Epithelial cell of prostate (primary cell): ENCODE data around the gene EPHA1.

Experiments used
- DNase-seq: peaks from one replicate; pipeline ENCODE4 v3.0.0-alpha.2; 2011; ENCODE audit warnings: low read depth, low spot score
- H3K27ac ChIP-seq: fragments of 450-650 bp; 2 replicates; pipeline ENCODE4 v1.5.1; 2017; ENCODE audit warnings: mild to moderate bottlenecking

The EPHA1 gene

GRCh38 chr7:143408686-143409561 is at the start of gene EPHA1:
EPHA1 (minus strand) TSS chr7:143408856; CDS start chr7:143408805, 51 bp downstream.
- H3K27ac ChIP-seq, result peak within 1 kb of the TSS; percentile 40
- DNase-seq, result peak; percentile 67

- H3K27ac ChIP-seq, result peak overlapping the region; percentile 51
- no peak for DNase-seq
These were observed 49.6 kb upstream of the EPHA1 start for GRCh38 chr7:143458263-143458662.

GRCh38 chr7:143456992-143457793 is 48.5 kb upstream of the EPHA1 start:
- no peak for DNase-seq
- H3K27ac ChIP-seq, result peak overlapping the region; percentile 51

- no peak overlapping the region for H3K27ac ChIP-seq
- no peak for DNase-seq
These were observed 47.3 kb upstream of the EPHA1 start for GRCh38 chr7:143455942-143456341.

DNA sequence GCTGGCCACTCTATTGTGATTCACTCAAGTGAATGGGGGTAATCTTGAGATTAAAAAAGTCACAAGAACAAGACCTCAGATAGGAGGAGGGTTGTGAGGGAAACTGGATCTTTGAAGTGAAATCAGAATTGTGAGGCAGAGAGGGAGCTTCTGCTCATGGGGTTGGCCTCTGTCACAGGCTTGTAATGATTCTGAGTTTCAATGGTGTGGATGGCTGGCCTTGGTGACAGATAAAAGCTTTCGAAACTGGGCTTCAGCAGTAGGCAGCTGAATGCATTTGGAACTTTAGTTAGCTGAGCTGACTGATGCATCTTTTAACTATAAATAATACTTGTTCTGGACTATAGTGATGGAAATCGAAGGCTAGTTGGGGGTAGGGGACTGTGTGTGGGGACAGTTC is 46.8 kb upstream of the EPHA1 start:
- no peak overlapping the region for H3K27ac ChIP-seq
- no peak for DNase-seq

DNA sequence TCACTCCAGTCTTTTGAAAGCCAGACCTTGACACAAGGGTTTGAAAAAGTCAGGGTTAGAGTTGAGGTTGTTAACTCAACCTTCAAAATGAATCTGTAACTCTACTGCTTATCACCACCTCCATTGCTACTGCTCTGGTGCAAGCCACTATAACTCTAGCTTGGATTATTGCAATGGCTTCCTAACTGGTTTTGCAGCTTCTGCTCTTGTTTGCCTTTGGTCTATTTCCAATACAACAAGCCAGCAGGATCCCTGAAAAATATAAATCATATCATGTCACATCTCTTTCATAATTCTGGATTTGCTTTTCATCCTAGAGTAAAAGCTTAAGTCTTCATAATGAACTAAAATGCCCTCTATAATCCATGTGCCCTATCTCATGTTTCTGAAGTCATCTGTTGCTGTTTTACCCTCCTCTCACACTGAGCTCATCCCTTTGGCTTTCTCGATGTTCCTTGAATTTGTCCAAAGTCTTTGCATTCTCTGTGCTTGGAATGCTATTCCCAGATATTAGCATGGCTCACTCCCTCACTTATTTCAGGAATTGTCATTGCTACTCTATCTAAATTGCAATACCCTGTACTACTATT is 45.5 kb upstream of the EPHA1 start:
- no peak overlapping the region for H3K27ac ChIP-seq
- no peak for DNase-seq

GRCh38 chr7:143452495-143452894 is 43.8 kb upstream of the EPHA1 start:
- H3K27ac ChIP-seq, result no peak overlapping the region
- DNase-seq, result no peak

GRCh38 chr7:143451746-143452145 is 43.1 kb upstream of the EPHA1 start:
- no peak for DNase-seq

DNA sequence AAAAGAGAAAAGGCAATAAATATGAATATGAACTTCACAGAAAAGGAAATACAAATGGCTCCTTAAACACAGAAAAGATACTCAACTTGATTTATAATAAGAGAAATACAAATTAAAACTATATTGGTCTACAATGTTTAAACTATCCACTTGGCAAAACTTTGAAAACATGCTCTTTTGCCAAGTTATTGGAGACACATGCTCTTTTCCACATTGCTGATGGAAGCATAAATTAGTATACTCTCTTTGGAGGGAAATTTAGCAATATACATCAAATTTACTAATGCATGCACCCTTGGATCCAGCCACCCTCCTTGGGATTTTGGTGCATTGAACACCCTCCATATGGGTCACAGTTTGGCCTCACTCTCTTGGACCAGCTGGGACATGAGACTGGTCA is 42.5 kb upstream of the EPHA1 start:
- no peak overlapping the region for H3K27ac ChIP-seq
- no peak for DNase-seq

More at GRCh38 chr7:143451746-143452145, 43.1 kb upstream of the EPHA1 start:
- H3K27ac ChIP-seq, result no peak overlapping the region

DNA sequence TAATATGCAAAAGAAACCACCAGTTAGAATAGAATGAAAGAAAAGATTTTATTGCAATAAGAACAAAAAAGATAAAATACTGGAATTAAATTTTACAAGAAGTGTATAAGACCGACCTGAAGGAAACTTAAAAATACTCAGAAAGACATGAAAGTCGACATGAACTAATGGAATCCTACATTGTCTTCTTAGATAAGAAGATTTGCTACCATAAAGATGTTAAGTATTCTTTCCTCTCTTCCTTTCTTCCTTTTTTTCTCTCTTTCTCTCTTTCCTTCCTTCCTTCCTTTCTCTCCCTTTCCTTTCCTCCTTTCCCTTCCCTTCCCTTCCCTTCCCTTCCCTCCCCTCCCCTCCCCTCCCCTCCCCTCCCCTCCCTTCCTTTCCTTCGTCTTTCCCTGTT is 41.1 kb upstream of the EPHA1 start:
- no peak overlapping the region for H3K27ac ChIP-seq
- no peak for DNase-seq

DNA sequence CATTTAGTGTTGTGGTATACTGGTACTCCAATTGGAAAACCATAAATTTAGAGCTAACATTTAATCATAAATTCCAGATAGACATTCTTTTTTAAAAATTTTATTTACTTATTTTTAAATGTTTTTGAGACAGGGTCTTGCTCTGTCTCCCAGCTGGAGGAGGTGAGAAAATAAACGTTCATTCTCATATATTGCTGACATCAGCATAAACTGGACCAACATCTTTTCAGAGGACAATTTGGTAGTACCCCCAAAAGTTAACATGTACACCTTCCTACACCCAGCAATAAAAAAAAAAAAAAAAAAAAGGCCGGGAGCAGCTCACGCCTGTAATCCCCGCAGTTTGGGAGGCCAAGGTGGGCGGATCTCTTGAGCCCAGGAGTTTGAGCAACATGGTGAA is 39.8 kb upstream of the EPHA1 start:
- DNase-seq, result no peak
- H3K27ac ChIP-seq, result no peak overlapping the region

- no peak for DNase-seq
- no peak overlapping the region for H3K27ac ChIP-seq
These were observed 38.8 kb upstream of the EPHA1 start for GRCh38 chr7:143447466-143447865.

DNA sequence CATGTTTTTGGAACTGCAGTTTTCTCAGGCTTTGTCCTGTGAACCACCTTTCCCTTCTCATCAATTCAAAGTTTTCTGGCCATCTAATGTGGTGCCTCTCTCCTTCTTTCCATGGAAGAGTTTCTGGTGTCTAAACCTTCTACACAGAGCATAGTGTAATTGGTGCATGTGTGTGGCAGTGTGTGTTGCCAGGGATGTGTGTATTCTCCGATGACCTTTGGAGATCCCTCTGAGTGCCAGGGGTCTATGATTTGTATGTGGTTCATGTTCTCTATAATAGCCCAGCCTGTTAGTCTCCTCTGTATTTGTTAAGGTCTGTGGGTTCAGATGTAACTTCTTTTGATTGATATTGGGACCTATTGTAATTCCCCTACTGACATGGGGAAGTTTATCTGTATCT is 36.1 kb upstream of the EPHA1 start:
- no peak for DNase-seq
- H3K27ac ChIP-seq, result no peak overlapping the region

DNA sequence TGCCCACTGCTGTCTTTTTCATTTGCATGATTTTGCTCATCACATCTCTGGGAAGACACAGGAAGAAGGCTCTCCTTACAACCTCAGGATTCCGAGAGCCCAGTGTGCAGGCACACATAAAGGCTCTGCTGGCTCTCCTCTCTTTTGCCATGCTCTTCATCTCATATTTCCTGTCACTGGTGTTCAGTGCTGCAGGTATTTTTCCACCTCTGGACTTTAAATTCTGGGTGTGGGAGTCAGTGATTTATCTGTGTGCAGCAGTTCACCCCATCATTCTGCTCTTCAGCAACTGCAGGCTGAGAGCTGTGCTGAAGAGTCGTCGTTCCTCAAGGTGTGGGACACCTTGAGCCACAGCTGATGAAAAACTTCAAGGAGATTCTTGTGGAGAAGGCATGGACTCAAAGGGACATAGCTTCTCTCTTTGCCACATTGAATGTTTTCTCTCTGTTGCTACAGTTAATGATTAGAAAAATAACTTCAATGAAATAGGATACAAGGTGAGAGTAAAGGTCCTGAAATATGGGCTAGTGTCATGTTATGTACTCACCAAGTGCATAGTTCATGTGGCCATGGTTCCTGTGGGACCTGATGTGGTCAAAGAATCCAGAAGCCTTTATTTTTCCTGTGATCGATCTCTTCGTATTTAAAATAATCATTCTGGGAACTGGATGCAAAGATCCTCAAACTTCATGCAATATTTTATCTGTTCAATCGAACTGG is 35.6 kb upstream of the EPHA1 start:
- DNase-seq, result no peak
- no peak overlapping the region for H3K27ac ChIP-seq

- no peak for DNase-seq
- H3K27ac ChIP-seq, result no peak within 1 kb of the TSS
These were observed 34.5 kb upstream of the EPHA1 start, which contains the start of gene TAS2R60 for GRCh38 chr7:143443153-143443552. TAS2R60 (plus strand) TSS chr7:143443453; CDS start chr7:143443453, 0 bp downstream.

DNA sequence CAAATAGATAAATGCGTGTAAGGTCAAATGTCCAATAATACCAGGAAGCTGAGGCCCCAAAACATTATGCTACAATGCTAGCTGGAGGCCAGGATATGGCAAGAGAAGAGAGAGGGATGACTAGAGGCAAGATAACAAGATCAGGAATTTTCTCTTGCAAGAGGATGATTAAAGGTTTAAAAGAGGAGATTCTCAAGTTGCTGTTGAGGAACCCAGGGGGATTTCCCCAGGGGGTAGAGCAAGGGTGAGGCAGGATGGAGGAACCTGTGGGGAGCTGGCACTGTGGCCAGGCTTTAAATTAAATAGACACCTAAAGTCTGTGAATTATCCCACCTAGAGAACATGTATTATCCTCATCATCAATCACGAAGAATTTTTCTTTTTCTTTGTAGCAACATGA is 31.2 kb upstream of the EPHA1 start:
- H3K27ac ChIP-seq, result no peak overlapping the region
- no peak for DNase-seq

- DNase-seq, result no peak
- H3K27ac ChIP-seq, result no peak overlapping the region
These were observed 28.9 kb upstream of the EPHA1 start for GRCh38 chr7:143437578-143437977.

GRCh38 chr7:143436325-143436946 is 27.8 kb upstream of the EPHA1 start:
- DNase-seq, result no peak
- H3K27ac ChIP-seq, result no peak overlapping the region

DNA sequence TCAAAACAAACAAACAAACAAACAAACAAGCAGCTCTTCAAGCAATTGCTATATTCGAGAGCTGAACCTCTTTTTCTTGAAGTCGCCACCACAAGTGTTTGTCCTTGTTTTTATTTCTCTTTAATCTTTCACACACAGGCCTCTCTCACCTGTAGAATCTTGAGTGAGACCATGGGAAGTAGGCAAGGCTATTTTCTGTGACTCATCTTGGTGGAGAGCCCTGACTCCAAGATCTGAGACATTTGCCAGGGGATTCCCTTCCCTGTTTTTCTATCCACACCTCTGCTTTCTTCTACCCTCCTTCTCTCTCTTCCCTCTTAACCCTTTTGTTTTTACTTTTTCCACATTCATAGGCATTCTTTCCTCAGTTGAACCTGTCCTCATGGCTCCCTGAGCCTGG is 26.6 kb upstream of the EPHA1 start:
- no peak overlapping the region for H3K27ac ChIP-seq

DNA sequence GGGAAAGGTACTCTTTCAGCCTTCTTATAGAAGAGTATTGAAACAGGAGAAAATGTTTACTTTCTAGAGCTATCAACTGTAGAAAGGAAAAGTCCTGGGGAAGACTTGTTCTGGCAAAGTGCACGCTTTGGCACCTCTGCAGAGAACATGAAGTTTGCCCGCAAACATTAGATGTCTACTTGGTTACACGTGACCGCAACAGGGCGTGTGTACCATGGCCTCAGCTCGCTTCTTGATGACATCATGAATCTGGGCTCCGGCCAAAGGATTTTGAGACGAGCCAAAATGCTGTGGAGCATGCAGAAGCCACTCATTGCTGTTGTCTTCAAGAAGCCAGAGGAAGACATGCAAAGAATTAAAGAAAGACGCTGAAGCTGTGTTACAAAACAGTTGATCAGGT is 26.0 kb upstream of the EPHA1 start:
- peak; percentile 59 for DNase-seq
- no peak overlapping the region for H3K27ac ChIP-seq

More for the DNA sequence above, 26.6 kb upstream of the EPHA1 start:
- DNase-seq, result no peak
